SU-DHL-6 (cell line): ENCODE measurements around the gene PLXNC1.

Source experiments
- H2AFZ ChIP-seq: fragments of 200-600 bp; sonication (generic); 2 replicates; pipeline ENCODE4 v1.6.1; 2014; ENCODE audit warnings: low read depth, mild to moderate bottlenecking, moderate library complexity, mixed read lengths, antibody characterized with exemption, low read length; ENCODE audit not compliant: severe bottlenecking
- H3F3A ChIP-seq: fragments of 200-600 bp; shearing (Covaris generic); 2 replicates; pipeline ENCODE4 v1.6.0; 2016; ENCODE audit warnings: antibody characterized with exemption, mild to moderate bottlenecking; ENCODE audit not compliant: insufficient read depth
- H3K27ac ChIP-seq: fragments of 200-600 bp; sonication (generic); 2 replicates; pipeline ENCODE4 v1.5.1; 2016; ENCODE audit warnings: low read depth, mild to moderate bottlenecking, low read length, moderate library complexity, mixed read lengths
- H3K27me3 ChIP-seq: fragments of 200-600 bp; sonication (generic), shearing (Covaris generic); 2 replicates; pipeline ENCODE4 v1.6.0; 2014; ENCODE audit warnings: mild to moderate bottlenecking, low read length
- H3K36me3 ChIP-seq: fragments of 200-600 bp; sonication (generic); 2 replicates; pipeline ENCODE4 v1.6.1; 2014; ENCODE audit warnings: mild to moderate bottlenecking, low read length, mixed read lengths
- H3K4me2 ChIP-seq: fragments of 300-600, 200-600 bp; shearing (Covaris generic), sonication (generic); 2 replicates; pipeline ENCODE4 v1.6.0; 2014; ENCODE audit warnings: low read length, low read depth, mild to moderate bottlenecking; ENCODE audit not compliant: poor library complexity, severe bottlenecking
- H3K4me3 ChIP-seq: fragments of 200-600 bp; sonication (generic); 2 replicates; pipeline ENCODE4 v1.5.1; 2014; ENCODE audit warnings: antibody characterized with exemption, low read length, mild to moderate bottlenecking, mixed read lengths; ENCODE audit not compliant: insufficient read depth, poor library complexity, severe bottlenecking
- H3K79me2 ChIP-seq: fragments of 200-600 bp; sonication (generic); 2 replicates; pipeline ENCODE4 v1.6.1; 2014; ENCODE audit warnings: mild to moderate bottlenecking, low read length, moderate library complexity; ENCODE audit not compliant: insufficient read depth
- H3K9ac ChIP-seq: fragments of 200-600 bp; sonication (generic); 2 replicates; pipeline ENCODE4 v1.7.0; 2014; ENCODE audit warnings: mild to moderate bottlenecking, low read length
- H3K9me2 ChIP-seq: fragments of 200-600 bp; sonication (generic); replicated peaks from 2 replicates; pipeline ENCODE4 v1.6.1; 2014; ENCODE audit warnings: low read length; ENCODE audit not compliant: insufficient read depth
- H3K9me3 ChIP-seq: fragments of 200-600 bp; sonication (generic); 2 replicates; pipeline ENCODE4 v1.6.1; 2014; ENCODE audit warnings: low read length, mixed read lengths; ENCODE audit not compliant: insufficient read depth
- H4K20me1 ChIP-seq: fragments of 200-600 bp; sonication (generic); 2 replicates; pipeline ENCODE4 v1.6.1; 2014; ENCODE audit warnings: low read depth, mild to moderate bottlenecking, antibody characterized with exemption, low read length, moderate library complexity, mixed read lengths
- CTCF ChIP-seq: fragments of 200-600 bp; sonication (generic); IDR thresholded peaks from one replicate; pipeline ENCODE4 v1.5.1; 2017; ENCODE audit warnings: antibody characterized with exemption, mild to moderate bottlenecking, low read length, moderate library complexity; ENCODE audit not compliant: insufficient read depth, poor library complexity, severe bottlenecking
- EZH2phosphoT487 ChIP-seq: fragments of 200-600 bp; sonication (generic), shearing (Covaris generic); conservative IDR thresholded peaks from 2 replicates; pipeline ENCODE4 v1.6.1; 2018; ENCODE audit warnings: mild to moderate bottlenecking, antibody characterized with exemption, low read length, moderate library complexity, mixed read lengths

PLXNC1 gene

GRCh38 chr12:94147991-94148738 lies at the start of gene PLXNC1:
TSS of gene PLXNC1 (plus strand) at chr12:94148577. CDS start at chr12:94148972, 395 bp downstream.
- H3K9me3 ChIP-seq, result no peaks in the 10 kb centered on the region
- H4K20me1 ChIP-seq, result no peaks in the 10 kb centered on the region
- H3K4me3 ChIP-seq, result peak within 1 kb of the TSS; percentile 65
- peak within 1 kb of the TSS; percentile 69 for H3K4me2 ChIP-seq
- H2AFZ ChIP-seq, result peak within 1 kb of the TSS; percentile 60
- H3K9ac ChIP-seq, result peak within 1 kb of the TSS; percentile 69
- no peak for TF ChIP-seq EZH2phosphoT487
- TF ChIP-seq CTCF, result no peak
- H3F3A ChIP-seq, result peaks cover 18% of the 10 kb centered on the region; the same call in 1 of the 2 replicates
- no peaks in the 10 kb centered on the region for H3K27me3 ChIP-seq
- H3K27ac ChIP-seq, result peak within 1 kb of the TSS; percentile 66
- H3K36me3 ChIP-seq, result no peaks in the 10 kb centered on the region
- H3K9me2 ChIP-seq, result no peaks in the 10 kb centered on the region
- H3K79me2 ChIP-seq, result no peaks in the 10 kb centered on the region; the same call in 1 of the 2 replicates

GRCh38 chr12:94099191-94099590 lies 49.2 kb upstream of the PLXNC1 start:
- Histone ChIP-seq H3K27me3 (no peaks in the 10 kb centered on the region), H3F3A (no peaks in the 10 kb centered on the region), H3K79me2 (no peaks in the 10 kb centered on the region), H3K9ac (no peak overlapping the region), H3K27ac (no peak overlapping the region), H4K20me1 (no peaks in the 10 kb centered on the region), H2AFZ (no peak overlapping the region), H3K36me3 (no peaks in the 10 kb centered on the region), H3K9me3 (no peaks in the 10 kb centered on the region), H3K9me2 (no peaks in the 10 kb centered on the region), H3K4me2 (no peak overlapping the region), H3K4me3 (no peak overlapping the region)
- TF ChIP-seq EZH2phosphoT487 (no peak), CTCF (no peak)

GRCh38 chr12:94099632-94100031 lies 48.7 kb upstream of the PLXNC1 start:
- H3K9me3 ChIP-seq, result no peaks in the 10 kb centered on the region
- no peaks in the 10 kb centered on the region for H4K20me1 ChIP-seq
- no peak overlapping the region for H3K4me2 ChIP-seq
- no peaks in the 10 kb centered on the region for H3K79me2 ChIP-seq
- no peaks in the 10 kb centered on the region for H3K27me3 ChIP-seq
- no peak overlapping the region for H3K4me3 ChIP-seq
- H2AFZ ChIP-seq, result no peak overlapping the region
- no peak for TF ChIP-seq CTCF
- no peak for TF ChIP-seq EZH2phosphoT487
- no peak overlapping the region for H3K27ac ChIP-seq
- H3F3A ChIP-seq, result no peaks in the 10 kb centered on the region
- no peak overlapping the region for H3K9ac ChIP-seq
- H3K9me2 ChIP-seq, result no peaks in the 10 kb centered on the region
- no peaks in the 10 kb centered on the region for H3K36me3 ChIP-seq
